Right forelimb (tissue), 1 donor: ENCODE measurements around the gene INPP4B.

Source experiments
- DNase-seq: peaks from one replicate; pipeline ENCODE4 v3.0.0-alpha.2; 2018

The INPP4B gene

GRCh38 chr4:142721187-142721586, 124.9 kb downstream of the INPP4B start:
- no peak for DNase-seq

GRCh38 chr4:142719854-142720541, 126.1 kb downstream of the INPP4B start:
- DNase-seq = no peak

GRCh38 chr4:142718981-142719380, 127.1 kb downstream of the INPP4B start:
- no peak for DNase-seq

GRCh38 chr4:142715727-142716126, 130.4 kb downstream of the INPP4B start:
- no peak for DNase-seq

GRCh38 chr4:142713282-142714030, 132.6 kb downstream of the INPP4B start:
- DNase-seq = no peak

GRCh38 chr4:142708231-142708630, 137.9 kb downstream of the INPP4B start:
- DNase-seq = no peak

- no peak for DNase-seq
Observed at GRCh38 chr4:142707401-142707800, 138.7 kb downstream of the INPP4B start.

- DNase-seq = no peak
Observed at GRCh38 chr4:142706381-142706780, 139.7 kb downstream of the INPP4B start.

- no peak for DNase-seq
Observed at GRCh38 chr4:142705820-142706219, 140.3 kb downstream of the INPP4B start.

- no peak for DNase-seq
Observed at GRCh38 chr4:142703694-142704309, 142.3 kb downstream of the INPP4B start.

GRCh38 chr4:142701017-142701416, 145.1 kb downstream of the INPP4B start:
- DNase-seq = no peak

GRCh38 chr4:142700531-142700930, 145.6 kb downstream of the INPP4B start:
- no peak for DNase-seq

GRCh38 chr4:142698552-142698951, 147.5 kb downstream of the INPP4B start:
- DNase-seq = no peak

- no peak for DNase-seq
Observed at GRCh38 chr4:142697928-142698327, 148.2 kb downstream of the INPP4B start.

GRCh38 chr4:142697320-142697719, 148.8 kb downstream of the INPP4B start:
- no peak for DNase-seq

GRCh38 chr4:142696334-142697122, 149.6 kb downstream of the INPP4B start:
- DNase-seq = no peak

- no peak for DNase-seq
Observed at GRCh38 chr4:142690406-142691163, 155.5 kb downstream of the INPP4B start.

GRCh38 chr4:142687547-142688275, 158.4 kb downstream of the INPP4B start:
- no peak for DNase-seq

- DNase-seq = no peak
Observed at GRCh38 chr4:142686081-142686480, 160.0 kb downstream of the INPP4B start.

GRCh38 chr4:142683997-142684396, 162.1 kb downstream of the INPP4B start:
- DNase-seq = no peak

GRCh38 chr4:142683503-142683902, 162.6 kb downstream of the INPP4B start:
- DNase-seq = no peak

- DNase-seq = no peak
Observed at GRCh38 chr4:142671516-142671915, 174.6 kb downstream of the INPP4B start.
